GM12878 (cell line): Measurements from ENCODE around the gene HOXD13. TPM values are rescaled to one million over a fixed set of nuclear protein-coding genes. Genes with fewer than 3 reads are reported as not detected.

Experiments
- ATAC-seq: fragments of 200-7000 bp; cut with Tn5 transposase; 3 replicates; pipeline ENCODE4 v1.9.1; 2020; ENCODE audit warnings: mild to moderate bottlenecking, moderate library complexity
- BruUV-seq: library from RNA; stranded (reverse); fragments of 400-500 nt; replicated peaks from 2 replicates; lab custom pipeline; 2021; lab: Mats Ljungman, UMichigan
- CTCF ChIA-PET: fragments of 300-600 bp; sonication (Branson Sonifier 250); formaldehyde crosslinking; extraction: SDS; loops from one replicate; lab custom pipeline; 2021; ENCODE audit warnings: inconsistent platforms; lab: Yijun Ruan, JAX
- POLR2A ChIA-PET: fragments of 350-600 bp; formaldehyde crosslinking; extraction: SDS; loops from one replicate; lab custom pipeline; 2021; ENCODE audit warnings: inconsistent platforms; lab: Charles Lee
- RAD21 ChIA-PET: fragments of 300-600 bp; sonication (Branson Sonifier 250); formaldehyde crosslinking; loops from one replicate; lab custom pipeline; 2023; ENCODE audit warnings: antibody characterized with exemption; ENCODE audit not compliant: unreplicated experiment; lab: Charles Lee
- SMC1A ChIA-PET: fragments of 300-600 bp; sonication (Branson Sonifier 250); formaldehyde crosslinking; loops from one replicate; lab custom pipeline; 2023; ENCODE audit not compliant: unreplicated experiment, uncharacterized antibody; lab: Charles Lee
- DNase-seq: peaks from one replicate; pipeline ENCODE4 v3.0.0-alpha.2; 2011; ENCODE audit warnings: low read depth, low spot score
- FAIRE-seq: peaks from 3 replicates; lab custom pipeline; 2011; peaks lifted over from hg19 to GRCh38; lab: Jason Lieb, UNC
- H2AFZ ChIP-seq: 2 replicates; pipeline ENCODE4 v1.6.0; 2011; ENCODE audit warnings: low read depth, low read length, control low read depth; ENCODE audit not compliant: control insufficient read depth
- H3K27ac ChIP-seq: 2 replicates; pipeline ENCODE4 v1.5.1; 2011; ENCODE audit warnings: control low read depth; ENCODE audit not compliant: control insufficient read depth, insufficient read depth
- H3K27me3 ChIP-seq, 2 experiments: replicated peaks in 1 of 2; 2 replicates each; pipeline versions ENCODE4 v1.6.0 to v1.6.1; 2011; ENCODE audit warnings: low read length in 1 of 2; ENCODE audit not compliant: control insufficient read depth in 2 of 2, insufficient read depth in 2 of 2
- H3K36me3 ChIP-seq, 2 experiments: 2 replicates each; pipeline ENCODE4 v1.5.1; 2011; ENCODE audit warnings: low read length in 1 of 2; ENCODE audit not compliant: control insufficient read depth in 2 of 2, insufficient read depth in 2 of 2
- H3K4me1 ChIP-seq: 2 replicates; pipeline ENCODE4 v1.6.1; 2011; ENCODE audit warnings: mild to moderate bottlenecking, low read length, moderate library complexity, mixed read lengths; ENCODE audit not compliant: control insufficient read depth, insufficient read depth
- H3K4me2 ChIP-seq: 2 replicates; pipeline ENCODE4 v1.6.0; 2011; ENCODE audit warnings: control low read depth; ENCODE audit not compliant: control insufficient read depth, insufficient read depth
- H3K4me3 ChIP-seq: fragments of 200-600 bp; sonication (generic); 2 replicates; pipeline ENCODE4 v1.5.1; 2016
- H3K79me2 ChIP-seq: 2 replicates; pipeline ENCODE4 v1.6.0; 2011; ENCODE audit warnings: low read length; ENCODE audit not compliant: control insufficient read depth, insufficient read depth
- H3K9ac ChIP-seq: 2 replicates; pipeline ENCODE4 v1.8.0; 2011; ENCODE audit warnings: low read length, control low read depth, mixed read lengths; ENCODE audit not compliant: control insufficient read depth, insufficient read depth
- H3K9me3 ChIP-seq: replicated peaks from 3 replicates; pipeline ENCODE4 v1.5.1; 2011; ENCODE audit warnings: mild to moderate bottlenecking, low read length; ENCODE audit not compliant: control insufficient read depth, insufficient read depth
- H4K20me1 ChIP-seq: 2 replicates; pipeline ENCODE4 v1.6.0; 2011; ENCODE audit not compliant: control insufficient read depth, insufficient read depth
- CBX3 ChIP-seq: fragments of 200-600 bp; sonication (generic); IDR thresholded peaks from 2 replicates; pipeline ENCODE4 v1.6.1; 2016; ENCODE audit warnings: low read depth, borderline replicate concordance
- HDGF ChIP-seq: fragments of 450-650 bp; IDR thresholded peaks from 2 replicates; pipeline ENCODE4 v1.6.1; 2016; ENCODE audit warnings: antibody characterized with exemption
- JUND ChIP-seq: IDR thresholded peaks from 2 replicates; pipeline ENCODE4 v1.6.1; 2012; ENCODE audit warnings: low read depth, mild to moderate bottlenecking, low read length, improper control_type of control experiment, moderate library complexity
- RB1 ChIP-seq: fragments of 450-650 bp; formaldehyde crosslinking; IDR thresholded peaks from 2 replicates; pipeline ENCODE4 v1.6.1; 2017; ENCODE audit warnings: mild to moderate bottlenecking, borderline replicate concordance
- SMAD1 ChIP-seq: fragments of 450-650 bp; IDR thresholded peaks from 2 replicates; pipeline ENCODE4 v1.6.1; 2018; ENCODE audit warnings: mild to moderate bottlenecking, low read depth; ENCODE audit not compliant: partially characterized antibody
- SREBF2 ChIP-seq: IDR thresholded peaks from 2 replicates; pipeline ENCODE4 v1.6.1; 2012; ENCODE audit warnings: mild to moderate bottlenecking, low read length
- SUZ12 ChIP-seq: fragments of 200-600 bp; sonication (generic); IDR thresholded peaks from one replicate; pipeline ENCODE4 v1.6.1; 2018; ENCODE audit warnings: antibody characterized with exemption, mild to moderate bottlenecking; ENCODE audit not compliant: unreplicated experiment
- ZNF207 ChIP-seq: fragments of 450-650 bp; IDR thresholded peaks from 2 replicates; pipeline ENCODE4 v1.6.1; 2014; ENCODE audit warnings: antibody characterized with exemption, mild to moderate bottlenecking, borderline replicate concordance
- ZNF217 ChIP-seq: fragments of 450-650 bp; IDR thresholded peaks from 2 replicates; pipeline ENCODE4 v1.6.1; 2017; ENCODE audit warnings: antibody characterized with exemption, mild to moderate bottlenecking
- WGBS: methylation state at CpG from one replicate; pipeline ENCODE4 v1.1.6; 2016; ENCODE audit warnings: low lambda C conversion rate; ENCODE audit not compliant: insufficient replicate concordance, insufficient coverage; ENCODE audit errors: missing lambda C conversion rate; 5-methylcytosine and 5-hydroxymethylcytosine counted together
- in situ Hi-C: fragments of 300-500 bp; cut with MboI; formaldehyde crosslinking; loops from 9 replicates; pipeline ENCODE4 v1.14.3; 2018; ENCODE audit warnings: mixed read lengths
- intact Hi-C: fragments of 100-400 bp; cut with micrococcal nuclease; formaldehyde crosslinking; loops from one replicate; pipeline ENCODE4 v1.14.2; 2022; ENCODE audit not compliant: unreplicated experiment
- polyA plus RNA-seq, 11 experiments: library from polyadenylated mRNA; depleted of rRNA in 4 of 11; unstranded in 6 of 11; stranded (reverse) in 5 of 11; fragments of >200 nt; fragmentation: Nextera tagmentation in 4 of 11; fragmentation: Illumina TruSeq in 1 of 11; extraction: Ambion mirVana in 4 of 11; extraction: Trizol in 1 of 11; gene quantifications; 1 replicate in 1 of 11; 2 replicates in 10 of 11; pipeline versions ENCODE4 v1.2.1 to v1.2.3, GENCODE V29; 2011 to 2016; ENCODE audit warnings: inconsistent platforms in 2 of 11, missing spikeins in 2 of 11, low read depth in 1 of 11
- total RNA-seq, 4 experiments: library from RNA; depleted of rRNA in 3 of 4; stranded (reverse); fragments of >200 nt in 3 of 4; fragmentation: Illumina TruSeq in 1 of 4; extraction: Trizol in 1 of 4; gene quantifications; 2 replicates each; pipeline versions ENCODE4 v1.2.1 to v1.2.3, GENCODE V29; 2013 to 2021
- TF ChIP-seq, protein P1 (sequence below): fragments of 450-650 bp; IDR thresholded peaks from 2 replicates; pipeline ENCODE4 v1.6.1; 2017; ENCODE audit warnings: mild to moderate bottlenecking

HOXD13 gene
- total and polyA plus RNA-seq, 10 of the 15 experiments (the other 5 are each of a cell fraction or from before 2014, with no cell fraction given) = not detected

- TF ChIP-seq HDGF (no peak), SUZ12 (no peak), CBX3 (no peak)
- TF ChIP-seq, protein P1, sequence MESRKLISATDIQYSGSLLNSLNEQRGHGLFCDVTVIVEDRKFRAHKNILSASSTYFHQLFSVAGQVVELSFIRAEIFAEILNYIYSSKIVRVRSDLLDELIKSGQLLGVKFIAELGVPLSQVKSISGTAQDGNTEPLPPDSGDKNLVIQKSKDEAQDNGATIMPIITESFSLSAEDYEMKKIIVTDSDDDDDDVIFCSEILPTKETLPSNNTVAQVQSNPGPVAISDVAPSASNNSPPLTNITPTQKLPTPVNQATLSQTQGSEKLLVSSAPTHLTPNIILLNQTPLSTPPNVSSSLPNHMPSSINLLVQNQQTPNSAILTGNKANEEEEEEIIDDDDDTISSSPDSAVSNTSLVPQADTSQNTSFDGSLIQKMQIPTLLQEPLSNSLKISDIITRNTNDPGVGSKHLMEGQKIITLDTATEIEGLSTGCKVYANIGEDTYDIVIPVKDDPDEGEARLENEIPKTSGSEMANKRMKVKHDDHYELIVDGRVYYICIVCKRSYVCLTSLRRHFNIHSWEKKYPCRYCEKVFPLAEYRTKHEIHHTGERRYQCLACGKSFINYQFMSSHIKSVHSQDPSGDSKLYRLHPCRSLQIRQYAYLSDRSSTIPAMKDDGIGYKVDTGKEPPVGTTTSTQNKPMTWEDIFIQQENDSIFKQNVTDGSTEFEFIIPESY = no peak
These were observed 32.6 kb downstream of the HOXD13 start (continued) for GRCh38 chr2:176124947-176125771.

DNA sequence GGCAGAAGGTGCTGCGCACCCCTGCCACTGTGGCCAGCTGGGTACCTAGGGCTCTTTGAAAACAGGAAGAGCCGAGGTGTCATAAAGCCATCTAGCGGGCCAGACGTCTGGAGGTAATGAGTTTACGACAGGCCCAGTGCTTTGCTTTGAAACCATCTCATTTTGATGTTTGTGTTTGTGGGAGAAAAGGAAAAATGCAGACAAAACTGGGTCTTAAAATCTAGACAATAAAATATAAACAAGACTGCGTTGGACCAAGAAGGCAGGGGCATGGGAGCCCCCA lies 33.2 kb downstream of the HOXD13 start:
- H3K27ac ChIP-seq = no peak overlapping the region
- POLR2A ChIA-PET = no interaction called here
- SMC1A ChIA-PET = interaction anchor here (0.7 to 3.1 kb wide), 5 partner anchors 15 to 526 kb away, joined by 4 to 37 read pairs (median 9); no protein-coding TSS in a partner anchor
- ATAC-seq (no peak), FAIRE-seq (no peak), DNase-seq (no peak)
- H3K4me2 ChIP-seq = no peak overlapping the region
- 26% methylated on average over 6 of the region's 6 CpGs for WGBS
- H3K36me3 ChIP-seq = no peaks in the 10 kb centered on the region
- H3K4me3 ChIP-seq = no peak overlapping the region
- BruUV-seq = no TSS peak
- no peaks in the 10 kb centered on the region for H3K79me2 ChIP-seq
- in situ Hi-C loops = loop anchor here (5.0 to 25.0 kb wide), 4 partner anchors 512 to 1212 kb away; no protein-coding TSS in a partner anchor
- H2AFZ ChIP-seq = no peak overlapping the region
- H3K27me3 ChIP-seq = peaks cover 10 to 28% of the 10 kb centered on the region in 2 experiments
- no peak overlapping the region for H3K9ac ChIP-seq
- intact Hi-C loops = loop anchor here (2.0 to 5.0 kb wide), 6 partner anchors 329 to 1037 kb away; no protein-coding TSS in a partner anchor
- TF ChIP-seq SUZ12 (no peak), ZNF217 (no peak), SREBF2 (no peak), SMAD1 (no peak), RB1 (no peak), ZNF207 (no peak), JUND (no peak)
- TF ChIP-seq, all 136 proteins: peak for 0
- RAD21 ChIA-PET = interaction anchor here (0.7 to 3.7 kb wide), 3 partner anchors 428 to 1023 kb away, joined by 3 to 17 read pairs (median 16); no protein-coding TSS in a partner anchor
- CTCF ChIA-PET = interaction anchor here (0.8 to 4.3 kb wide), 9 partner anchors 15 to 1024 kb away, joined by 3 to 79 read pairs (median 17); no protein-coding TSS in a partner anchor
- Histone ChIP-seq H3K4me1 (no peaks in the 10 kb centered on the region), H4K20me1 (no peaks in the 10 kb centered on the region), H3K9me3 (peaks cover 1% of the 10 kb centered on the region; the same call in 2 of the 3 replicates)
